ENCODE data around the gene VWA2.

DNA sequence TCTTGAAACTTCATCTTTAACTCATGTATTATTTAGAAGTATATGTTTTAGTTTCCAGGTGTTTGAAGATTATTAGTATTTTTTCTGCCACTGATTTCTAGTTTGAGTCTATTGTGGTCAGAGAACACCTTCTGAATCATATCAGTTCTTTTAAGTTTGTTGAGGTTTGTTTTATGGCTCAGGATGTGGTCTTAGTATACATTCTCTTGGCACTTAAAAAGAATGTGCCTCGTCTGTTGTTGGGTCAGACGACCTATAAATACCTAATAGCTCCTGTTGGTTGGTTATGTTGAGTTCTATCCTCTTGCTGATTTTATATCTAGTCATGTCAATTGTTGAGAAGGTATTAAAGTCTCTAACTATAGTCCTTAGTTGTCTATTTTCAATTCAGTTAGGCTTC is 44.0 kb upstream of the VWA2 start:
- TF ChIP-seq, protein P1, sequence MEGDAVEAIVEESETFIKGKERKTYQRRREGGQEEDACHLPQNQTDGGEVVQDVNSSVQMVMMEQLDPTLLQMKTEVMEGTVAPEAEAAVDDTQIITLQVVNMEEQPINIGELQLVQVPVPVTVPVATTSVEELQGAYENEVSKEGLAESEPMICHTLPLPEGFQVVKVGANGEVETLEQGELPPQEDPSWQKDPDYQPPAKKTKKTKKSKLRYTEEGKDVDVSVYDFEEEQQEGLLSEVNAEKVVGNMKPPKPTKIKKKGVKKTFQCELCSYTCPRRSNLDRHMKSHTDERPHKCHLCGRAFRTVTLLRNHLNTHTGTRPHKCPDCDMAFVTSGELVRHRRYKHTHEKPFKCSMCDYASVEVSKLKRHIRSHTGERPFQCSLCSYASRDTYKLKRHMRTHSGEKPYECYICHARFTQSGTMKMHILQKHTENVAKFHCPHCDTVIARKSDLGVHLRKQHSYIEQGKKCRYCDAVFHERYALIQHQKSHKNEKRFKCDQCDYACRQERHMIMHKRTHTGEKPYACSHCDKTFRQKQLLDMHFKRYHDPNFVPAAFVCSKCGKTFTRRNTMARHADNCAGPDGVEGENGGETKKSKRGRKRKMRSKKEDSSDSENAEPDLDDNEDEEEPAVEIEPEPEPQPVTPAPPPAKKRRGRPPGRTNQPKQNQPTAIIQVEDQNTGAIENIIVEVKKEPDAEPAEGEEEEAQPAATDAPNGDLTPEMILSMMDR (IDR thresholded peaks at IDR 0.05; ENCODE audit: low read length): no peak
- TF ChIP-seq EZH2 (optimal IDR thresholded peaks at IDR 0.05; ENCODE audit: low read depth, low read length): no peak
- TF ChIP-seq EZH2phosphoT487 (IDR thresholded peaks at IDR 0.05; ENCODE audit: low read length): no peak

All from MM.1S (cell line).